Left lung (tissue), 10 donors: ENCODE measurements around the gene DLG2. TPM values are rescaled to one million over a fixed set of nuclear protein-coding genes. Genes with fewer than 3 reads are reported as not detected.
"Not testable (repeated sequence)": the region's sequence is repeated elsewhere in the genome, so short reads cannot be mapped to it uniquely, and the experiment has no call there.

Experiments
- ATAC-seq: fragments of 200-7000 bp; cut with Tn5 transposase; one replicate; pipeline ENCODE4 v1.9.1; 2020; ENCODE audit warnings: moderate library complexity
- DNase-seq, 4 donors: peaks; one replicate each; pipeline ENCODE4 v3.0.0-alpha.2; 2013 to 2020
- H3K27ac ChIP-seq, 2 donors: fragments of 200-600 bp; sonication (generic) in 1 of 2; one replicate each; pipeline versions ENCODE4 v1.5.0 to v1.8.0; 2020 to 2021
- H3K27me3 ChIP-seq, 2 donors: fragments of 200-600 bp; sonication (generic) in 1 of 2; one replicate each; pipeline versions ENCODE4 v1.5.0 to v1.8.0; 2020 to 2021
- H3K36me3 ChIP-seq, 2 donors: fragments of 200-600 bp; sonication (generic) in 1 of 2; one replicate each; pipeline versions ENCODE4 v1.5.0 to v1.8.0; 2020 to 2021
- H3K4me1 ChIP-seq, 2 donors: fragments of 200-600 bp; one replicate each; pipeline ENCODE4 v1.8.0; 2021
- H3K4me3 ChIP-seq, 2 donors: fragments of 200-600 bp; sonication (generic) in 1 of 2; one replicate each; pipeline versions ENCODE4 v1.5.0 to v1.8.0; 2020 to 2021; ENCODE audit warnings: mild to moderate bottlenecking in 1 of 2
- H3K9me3 ChIP-seq, 2 donors: fragments of 200-600 bp; sonication (generic) in 1 of 2; one replicate each; pipeline versions ENCODE4 v1.5.0 to v1.8.0; 2020 to 2021
- CTCF ChIP-seq, 2 donors: fragments of 200-600 bp; sonication (generic) in 1 of 2; IDR thresholded peaks; one replicate each; pipeline versions ENCODE4 v1.5.0 to v1.8.0; 2021; ENCODE audit warnings: antibody characterized with exemption in 2 of 2
- intact Hi-C, 2 donors: fragments of 100-400 bp; cut with DNase I; formaldehyde crosslinking; loops; one replicate each; pipeline versions ENCODE4 v1.11.2 to v1.14.2; 2022
- polyA plus RNA-seq, 6 donors: library from polyadenylated mRNA; unstranded; fragments of 120-200 nt; gene quantifications; one replicate each; pipeline ENCODE4 v1.2.1, GENCODE V29; 2013; ENCODE audit not compliant: insufficient read length in 6 of 6
- total RNA-seq, 2 donors: library from RNA; stranded (reverse); fragmentation: NEBNext Ultra II Directional; extraction: Animal tissue kit (Norgen Biotek cat#: 25700); gene quantifications; one replicate each; pipeline ENCODE4 v1.2.1, GENCODE V29; 2021
- donor health status: DM: no; HTN: yes; CAD: no.
- donor health status: DM: no; HTN: no; CAD: no.

The DLG2 gene
- total and polyA plus RNA-seq, 8 donors: 4.5 to 15.0 (median 8.6) TPM

DNA sequence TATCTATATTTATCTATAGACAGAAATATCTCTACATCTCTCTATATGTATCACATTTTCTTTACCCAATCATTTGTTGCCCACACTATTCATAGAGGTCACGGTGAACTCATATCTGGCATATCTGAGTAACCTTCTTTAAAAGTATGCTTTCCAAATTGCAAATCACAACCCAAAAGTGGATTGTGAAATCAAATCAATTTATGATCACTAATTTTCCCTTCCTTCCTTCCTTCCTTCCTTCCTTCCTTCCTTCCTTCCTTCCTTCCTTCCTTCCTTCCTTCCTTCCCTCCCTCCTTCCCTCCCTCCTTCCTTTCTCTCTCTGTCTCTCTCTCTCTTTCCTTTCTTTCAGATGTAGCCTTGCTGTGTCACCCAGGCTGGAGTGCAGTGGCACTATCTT is 1893.0 kb downstream of the DLG2 start:
- no peak overlapping the region for H3K4me3 ChIP-seq
- intact Hi-C loops: no loop called here
- TF ChIP-seq CTCF (IDR thresholded peaks at IDR 0.05): no peak
- no peak for ATAC-seq
- no peak overlapping the region for H3K27ac ChIP-seq
- no peaks in the 10 kb centered on the region for H3K4me1 ChIP-seq
- no peaks in the 10 kb centered on the region for H3K27me3 ChIP-seq
- H3K36me3 ChIP-seq: no peaks in the 10 kb centered on the region
- no peak for DNase-seq
- no peaks in the 10 kb centered on the region for H3K9me3 ChIP-seq

GRCh38 chr11:83731288-83731687 is 1895.9 kb downstream of the DLG2 start:
- intact Hi-C loops: not testable (repeated sequence)

GRCh38 chr11:83728281-83728680 is 1898.9 kb downstream of the DLG2 start:
- no peak overlapping the region for H3K4me3 ChIP-seq
- no peak overlapping the region for H3K27ac ChIP-seq
- no peak for DNase-seq
- H3K27me3 ChIP-seq: no peaks in the 10 kb centered on the region
- H3K4me1 ChIP-seq: no peaks in the 10 kb centered on the region
- intact Hi-C loops: loop anchor here in 1 of 2 donors (10.0 kb wide), 1 partner anchor 433 kb away; no protein-coding TSS in a partner anchor
- no peak for ATAC-seq
- TF ChIP-seq CTCF (IDR thresholded peaks at IDR 0.05): no peak
- no peaks in the 10 kb centered on the region for H3K36me3 ChIP-seq
- no peaks in the 10 kb centered on the region for H3K9me3 ChIP-seq

More at GRCh38 chr11:83731288-83731687, 1895.9 kb downstream of the DLG2 start:
- H3K27ac ChIP-seq, H3K27me3 ChIP-seq, DNase-seq, H3K4me3 ChIP-seq, ATAC-seq, H3K9me3 ChIP-seq, H3K36me3 ChIP-seq, H3K4me1 ChIP-seq: not testable (repeated sequence)

- Histone ChIP-seq H3K4me1 (no peaks in the 10 kb centered on the region), H3K27ac (no peak overlapping the region), H3K27me3 (no peaks in the 10 kb centered on the region), H3K9me3 (no peaks in the 10 kb centered on the region), H3K4me3 (no peak overlapping the region), H3K36me3 (no peaks in the 10 kb centered on the region)
- DNase-seq (no peak), ATAC-seq (no peak)
- intact Hi-C loops: loop anchor here in 1 of 2 donors (10.0 kb wide), 1 partner anchor 432 kb away; no protein-coding TSS in a partner anchor
- TF ChIP-seq CTCF (IDR thresholded peaks at IDR 0.05): no peak
Measured at GRCh38 chr11:83727251-83727650, 1899.9 kb downstream of the DLG2 start.

DNA sequence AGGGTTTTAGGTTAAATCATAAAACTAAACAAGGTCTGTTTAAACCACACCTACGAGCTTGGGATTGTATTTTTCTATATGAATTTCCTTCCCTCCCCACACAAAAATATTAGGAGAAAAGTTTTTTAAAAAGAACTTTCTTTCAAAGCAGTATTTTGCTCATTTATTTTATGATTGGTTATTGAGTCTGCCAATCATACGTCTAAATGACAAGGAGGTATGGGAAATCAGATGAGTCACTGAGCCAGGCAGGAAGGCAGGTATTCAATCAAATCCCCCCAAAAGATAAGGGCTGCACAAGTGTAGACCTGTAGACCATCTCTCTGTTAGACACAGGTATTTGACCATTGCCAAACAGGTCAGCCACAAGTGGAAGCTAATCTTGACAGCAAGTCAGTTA is 1900.8 kb downstream of the DLG2 start:
- Histone ChIP-seq H3K4me3 (no peak overlapping the region), H3K27me3 (no peaks in the 10 kb centered on the region), H3K4me1 (no peaks in the 10 kb centered on the region), H3K27ac (no peak overlapping the region), H3K9me3 (no peaks in the 10 kb centered on the region), H3K36me3 (no peaks in the 10 kb centered on the region)
- intact Hi-C loops: loop anchor here in 1 of 2 donors (10.0 kb wide), 1 partner anchor 432 kb away; no protein-coding TSS in a partner anchor
- TF ChIP-seq CTCF (IDR thresholded peaks at IDR 0.05): no peak
- DNase-seq (no peak), ATAC-seq (no peak)

GRCh38 chr11:83725728-83726127 is 1901.4 kb downstream of the DLG2 start:
- H3K27ac ChIP-seq: no peak overlapping the region
- H3K4me1 ChIP-seq: no peaks in the 10 kb centered on the region
- ATAC-seq: no peak
- intact Hi-C loops: loop anchor here in 1 of 2 donors (10.0 kb wide), 1 partner anchor 431 kb away; no protein-coding TSS in a partner anchor
- H3K4me3 ChIP-seq: no peak overlapping the region
- no peaks in the 10 kb centered on the region for H3K9me3 ChIP-seq
- TF ChIP-seq CTCF (IDR thresholded peaks at IDR 0.05): no peak
- peak in 2 of 4 donors; percentile 22 to 54 for DNase-seq
- no peaks in the 10 kb centered on the region for H3K27me3 ChIP-seq
- no peaks in the 10 kb centered on the region for H3K36me3 ChIP-seq
